Spleen (tissue), 7 donors: Measurements from ENCODE around the gene ITGB2.

Experiments
- CTCF ChIP-seq, 11 experiments: fragments of 200-600 bp in 7 of 11; fragments of 450-650 bp in 4 of 11; sonication (generic) in 4 of 11; IDR thresholded peaks in 8 of 11; conservative IDR thresholded peaks in 3 of 11; 1 replicate in 7 of 11; 2 replicates in 4 of 11; pipeline versions ENCODE4 v1.4.0 to v1.8.0; 2016 to 2021; ENCODE audit warnings: antibody characterized with exemption in 11 of 11, inconsistent platforms in 4 of 11, mild to moderate bottlenecking in 1 of 11
- POLR2A ChIP-seq, 3 donors: fragments of 450-650 bp; IDR thresholded peaks; one replicate each; pipeline ENCODE4 v1.5.1; 2017; ENCODE audit warnings: antibody characterized with exemption in 3 of 3, mild to moderate bottlenecking in 1 of 3
- POLR2AphosphoS5 ChIP-seq, 3 donors: sonication (generic); formaldehyde crosslinking; IDR thresholded peaks; one replicate each; pipeline ENCODE4 v1.5.1; 2017; ENCODE audit warnings: antibody characterized with exemption in 3 of 3
- donor health status: DM: no; HTN: no; CAD: no; lungs with moderate emphysema.
- donor health status: DM: no; HTN: no; CAD: no.
- donor health status: DM: no; HTN: no; CAD: no.

GRCh38 chr21:44913425-44914175, 7.1 kb downstream of the ITGB2 start:
- TF ChIP-seq CTCF (IDR thresholded peaks at IDR 0.05 in 8 of 11, conservative IDR thresholded peaks at IDR 0.05 in 3 of 11): no peak
- TF ChIP-seq POLR2A (IDR thresholded peaks at IDR 0.05): no peak
- TF ChIP-seq POLR2AphosphoS5 (IDR thresholded peaks at IDR 0.05): no peak
